ENCODE measurements around the gene FHIT.

DNA sequence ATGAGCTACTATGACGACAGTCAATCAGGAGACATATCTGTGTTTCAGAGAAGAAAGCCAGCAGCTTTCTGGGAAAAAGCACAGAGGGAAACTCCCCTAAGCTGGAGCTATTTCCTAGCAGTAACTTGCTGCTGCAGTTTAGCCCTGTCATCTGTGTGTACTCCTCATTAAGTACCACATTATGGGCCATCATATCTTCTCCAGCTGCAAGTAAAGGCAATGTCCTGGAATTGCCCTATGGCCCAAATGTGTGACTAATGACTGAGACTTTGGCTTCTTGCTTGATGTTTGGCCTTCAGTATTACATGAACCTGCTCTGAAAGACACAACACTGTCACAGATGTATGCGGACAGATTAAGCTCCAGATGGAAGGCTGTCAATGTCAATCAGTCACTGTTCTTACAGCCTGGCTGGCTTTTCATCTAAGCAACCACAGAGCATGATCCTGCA is 190.8 kb downstream of the FHIT start:
- TF ChIP-seq TAF1 (conservative IDR thresholded peaks at IDR 0.05) (no peak), HNF4A (conservative IDR thresholded peaks at IDR 0.05) (no peak), YY1 (IDR thresholded peaks at IDR 0.05) (no peak)
- TF ChIP-seq, protein P1, sequence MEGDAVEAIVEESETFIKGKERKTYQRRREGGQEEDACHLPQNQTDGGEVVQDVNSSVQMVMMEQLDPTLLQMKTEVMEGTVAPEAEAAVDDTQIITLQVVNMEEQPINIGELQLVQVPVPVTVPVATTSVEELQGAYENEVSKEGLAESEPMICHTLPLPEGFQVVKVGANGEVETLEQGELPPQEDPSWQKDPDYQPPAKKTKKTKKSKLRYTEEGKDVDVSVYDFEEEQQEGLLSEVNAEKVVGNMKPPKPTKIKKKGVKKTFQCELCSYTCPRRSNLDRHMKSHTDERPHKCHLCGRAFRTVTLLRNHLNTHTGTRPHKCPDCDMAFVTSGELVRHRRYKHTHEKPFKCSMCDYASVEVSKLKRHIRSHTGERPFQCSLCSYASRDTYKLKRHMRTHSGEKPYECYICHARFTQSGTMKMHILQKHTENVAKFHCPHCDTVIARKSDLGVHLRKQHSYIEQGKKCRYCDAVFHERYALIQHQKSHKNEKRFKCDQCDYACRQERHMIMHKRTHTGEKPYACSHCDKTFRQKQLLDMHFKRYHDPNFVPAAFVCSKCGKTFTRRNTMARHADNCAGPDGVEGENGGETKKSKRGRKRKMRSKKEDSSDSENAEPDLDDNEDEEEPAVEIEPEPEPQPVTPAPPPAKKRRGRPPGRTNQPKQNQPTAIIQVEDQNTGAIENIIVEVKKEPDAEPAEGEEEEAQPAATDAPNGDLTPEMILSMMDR (IDR thresholded peaks at IDR 0.05; ENCODE audit: low read depth, low read length, missing input control) = no peak
- TF ChIP-seq, protein P2, sequence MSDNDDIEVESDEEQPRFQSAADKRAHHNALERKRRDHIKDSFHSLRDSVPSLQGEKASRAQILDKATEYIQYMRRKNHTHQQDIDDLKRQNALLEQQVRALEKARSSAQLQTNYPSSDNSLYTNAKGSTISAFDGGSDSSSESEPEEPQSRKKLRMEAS (IDR thresholded peaks at IDR 0.05) = no peak

All from liver (tissue), 3 donors.